ENCODE data around the gene ZNF85. TPM values are rescaled to one million over a fixed set of nuclear protein-coding genes. Genes with fewer than 3 reads are reported as not detected.
"Not testable (repeated sequence)": the region's sequence is repeated elsewhere in the genome, so short reads cannot be mapped to it uniquely, and the experiment has no call there.

Gene ZNF85
- polyA plus RNA-seq, 1 donor (not counting 4 experiments of a cell fraction or from before 2014, with no cell fraction given), result 12.1 TPM

GRCh38 chr19:20926796-20927195 lies 3.7 kb downstream of the ZNF85 start:
- Histone ChIP-seq H3K79me2 (ENCODE audit: control insufficient read depth, insufficient read depth, low read length) (peaks cover 3% of the 10 kb centered on the region), H3K9me1 (ENCODE audit: control insufficient read depth, extremely low read depth, insufficient read depth, low read length) (no peaks in the 10 kb centered on the region), H3K4me2 (ENCODE audit: control insufficient read depth, extremely low read depth, insufficient read depth, low read depth, low read length) (no peak overlapping the region), H4K20me1 (ENCODE audit: control insufficient read depth, extremely low read depth, insufficient read depth, low read length) (no peaks in the 10 kb centered on the region), H3K27me3 (ENCODE audit: control insufficient read depth, extremely low read depth, insufficient read depth, low read length) (no peaks in the 10 kb centered on the region), H3K4me1 (ENCODE audit: control insufficient read depth, extremely low read depth, insufficient read depth, low read length) (peaks cover 2% of the 10 kb centered on the region), H3K9ac (ENCODE audit: control insufficient read depth, extremely low read depth, insufficient read depth, low read length) (no peak overlapping the region), H3K27ac (ENCODE audit: control insufficient read depth, insufficient read depth, low read length) (no peak overlapping the region), H3K9me3 (ENCODE audit: control insufficient read depth, low read depth, low read length) (no peaks in the 10 kb centered on the region), H3K36me3 (ENCODE audit: control insufficient read depth in 2 of 2, extremely low read depth in 1 of 2, insufficient read depth in 2 of 2, low read length in 2 of 2) (no peaks in the 10 kb centered on the region), H3K4me3 (ENCODE audit: control insufficient read depth in 2 of 3, extremely low read depth in 1 of 3, insufficient read depth in 2 of 3, low read depth in 1 of 3, low read length in 3 of 3) (no peak overlapping the region), H2AFZ (ENCODE audit: control insufficient read depth, low read length) (no peak overlapping the region)
- DNase-seq (ENCODE audit: low read depth, low spot score) (no peak), FAIRE-seq (no peak)
- no peak for TF ChIP-seq CTCF (optimal IDR thresholded peaks at IDR 0.05 in 1 of 3, IDR thresholded peaks at IDR 0.05 in 1 of 3, conservative IDR thresholded peaks at IDR 0.05 in 1 of 3; ENCODE audit: extremely low read depth in 1 of 3, insufficient read depth in 2 of 3, low read length in 3 of 3)
- TF ChIP-seq EZH2 (IDR thresholded peaks at IDR 0.05; ENCODE audit: low read length), result no peak
- dilution Hi-C loops (cut with MboI; ENCODE audit: extremely low pct_ligation_motif_present, low sequenced_read_pairs), result no loop called here

GRCh38 chr19:20928371-20928770 lies 5.3 kb downstream of the ZNF85 start:
- Histone ChIP-seq H3K9ac (ENCODE audit: control insufficient read depth, extremely low read depth, insufficient read depth, low read length) (no peak overlapping the region), H3K9me1 (ENCODE audit: control insufficient read depth, extremely low read depth, insufficient read depth, low read length) (no peaks in the 10 kb centered on the region), H3K4me1 (ENCODE audit: control insufficient read depth, extremely low read depth, insufficient read depth, low read length) (no peaks in the 10 kb centered on the region), H3K4me2 (ENCODE audit: control insufficient read depth, extremely low read depth, insufficient read depth, low read depth, low read length) (no peak overlapping the region), H3K27me3 (ENCODE audit: control insufficient read depth, extremely low read depth, insufficient read depth, low read length) (no peaks in the 10 kb centered on the region), H3K4me3 (ENCODE audit: control insufficient read depth in 2 of 3, extremely low read depth in 1 of 3, insufficient read depth in 2 of 3, low read depth in 1 of 3, low read length in 3 of 3) (no peak overlapping the region), H2AFZ (ENCODE audit: control insufficient read depth, low read length) (no peak overlapping the region), H3K36me3 (ENCODE audit: control insufficient read depth in 2 of 2, extremely low read depth in 1 of 2, insufficient read depth in 2 of 2, low read length in 2 of 2) (no peaks in the 10 kb centered on the region), H4K20me1 (ENCODE audit: control insufficient read depth, extremely low read depth, insufficient read depth, low read length) (no peaks in the 10 kb centered on the region), H3K9me3 (ENCODE audit: control insufficient read depth, low read depth, low read length) (no peaks in the 10 kb centered on the region), H3K79me2 (ENCODE audit: control insufficient read depth, insufficient read depth, low read length) (peaks cover 3% of the 10 kb centered on the region), H3K27ac (ENCODE audit: control insufficient read depth, insufficient read depth, low read length) (no peak overlapping the region)
- DNase-seq (ENCODE audit: low read depth, low spot score) (no peak), FAIRE-seq (no peak)
- dilution Hi-C loops (cut with MboI; ENCODE audit: extremely low pct_ligation_motif_present, low sequenced_read_pairs), result no loop called here
- TF ChIP-seq EZH2 (IDR thresholded peaks at IDR 0.05; ENCODE audit: low read length) (no peak), CTCF (optimal IDR thresholded peaks at IDR 0.05 in 1 of 3, IDR thresholded peaks at IDR 0.05 in 1 of 3, conservative IDR thresholded peaks at IDR 0.05 in 1 of 3; ENCODE audit: extremely low read depth in 1 of 3, insufficient read depth in 2 of 3, low read length in 3 of 3) (no peak)

GRCh38 chr19:20936322-20936947 lies 13.4 kb downstream of the ZNF85 start:
- H3K27ac ChIP-seq (ENCODE audit: control insufficient read depth, insufficient read depth, low read length), result not testable (repeated sequence)

GRCh38 chr19:20952561-20953095 lies 29.6 kb downstream of the ZNF85 start:
- H3K27ac ChIP-seq (ENCODE audit: control insufficient read depth, insufficient read depth, low read length); H3K27me3 ChIP-seq (ENCODE audit: control insufficient read depth, extremely low read depth, insufficient read depth, low read length); dilution Hi-C loops (cut with MboI; ENCODE audit: extremely low pct_ligation_motif_present, low sequenced_read_pairs); FAIRE-seq; H3K9me3 ChIP-seq (ENCODE audit: control insufficient read depth, low read depth, low read length); H4K20me1 ChIP-seq (ENCODE audit: control insufficient read depth, extremely low read depth, insufficient read depth, low read length); H3K79me2 ChIP-seq (ENCODE audit: control insufficient read depth, insufficient read depth, low read length); H3K4me2 ChIP-seq (ENCODE audit: control insufficient read depth, extremely low read depth, insufficient read depth, low read depth, low read length); H2AFZ ChIP-seq (ENCODE audit: control insufficient read depth, low read length); H3K9ac ChIP-seq (ENCODE audit: control insufficient read depth, extremely low read depth, insufficient read depth, low read length); H3K4me3 ChIP-seq (ENCODE audit: control insufficient read depth in 2 of 3, extremely low read depth in 1 of 3, insufficient read depth in 2 of 3, low read depth in 1 of 3, low read length in 3 of 3); H3K36me3 ChIP-seq (ENCODE audit: control insufficient read depth in 2 of 2, extremely low read depth in 1 of 2, insufficient read depth in 2 of 2, low read length in 2 of 2); DNase-seq (ENCODE audit: low read depth, low spot score); H3K4me1 ChIP-seq (ENCODE audit: control insufficient read depth, extremely low read depth, insufficient read depth, low read length); H3K9me1 ChIP-seq (ENCODE audit: control insufficient read depth, extremely low read depth, insufficient read depth, low read length): not testable (repeated sequence)

More at GRCh38 chr19:20936322-20936947, 13.4 kb downstream of the ZNF85 start:
- H3K36me3 ChIP-seq (ENCODE audit: control insufficient read depth in 2 of 2, extremely low read depth in 1 of 2, insufficient read depth in 2 of 2, low read length in 2 of 2); H3K9me3 ChIP-seq (ENCODE audit: control insufficient read depth, low read depth, low read length); H3K27me3 ChIP-seq (ENCODE audit: control insufficient read depth, extremely low read depth, insufficient read depth, low read length); H3K4me2 ChIP-seq (ENCODE audit: control insufficient read depth, extremely low read depth, insufficient read depth, low read depth, low read length); H3K4me1 ChIP-seq (ENCODE audit: control insufficient read depth, extremely low read depth, insufficient read depth, low read length); H4K20me1 ChIP-seq (ENCODE audit: control insufficient read depth, extremely low read depth, insufficient read depth, low read length); DNase-seq (ENCODE audit: low read depth, low spot score); H3K9ac ChIP-seq (ENCODE audit: control insufficient read depth, extremely low read depth, insufficient read depth, low read length); H3K4me3 ChIP-seq (ENCODE audit: control insufficient read depth in 2 of 3, extremely low read depth in 1 of 3, insufficient read depth in 2 of 3, low read depth in 1 of 3, low read length in 3 of 3); H3K9me1 ChIP-seq (ENCODE audit: control insufficient read depth, extremely low read depth, insufficient read depth, low read length); dilution Hi-C loops (cut with MboI; ENCODE audit: extremely low pct_ligation_motif_present, low sequenced_read_pairs); FAIRE-seq; H2AFZ ChIP-seq (ENCODE audit: control insufficient read depth, low read length); H3K79me2 ChIP-seq (ENCODE audit: control insufficient read depth, insufficient read depth, low read length): not testable (repeated sequence)

Measured in keratinocyte (primary cell).